Bone marrow (tissue), 2 donors: Measurements from ENCODE around the gene COL6A3.
"Not testable (repeated sequence)": the region's sequence is repeated elsewhere in the genome, so short reads cannot be mapped to it uniquely, and the experiment has no call there.

Experiments
- DNase-seq, 2 donors: peaks; one replicate each; lab custom pipeline; 2025; lab: John Stamatoyannopoulos, UW

COL6A3 gene

DNA sequence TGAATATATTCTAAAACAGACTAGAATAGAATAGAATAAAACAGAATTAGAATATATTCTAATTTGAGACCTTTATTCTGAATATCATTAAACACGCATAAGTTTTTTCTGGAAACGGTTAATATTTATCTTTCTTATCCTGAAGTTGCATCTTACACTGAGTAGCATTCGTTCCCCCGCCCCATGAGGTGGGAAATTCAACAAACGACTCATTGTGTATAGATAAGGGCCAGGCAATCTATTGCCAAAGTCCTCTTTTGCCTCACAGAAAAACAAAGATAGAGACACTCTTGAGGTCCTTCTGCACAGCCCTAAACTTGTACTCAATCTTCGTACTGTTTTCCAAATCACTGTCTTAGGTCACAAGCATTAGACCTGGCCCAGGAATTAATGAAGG lies 98.1 kb downstream of the COL6A3 start:
- no peak for DNase-seq

DNA sequence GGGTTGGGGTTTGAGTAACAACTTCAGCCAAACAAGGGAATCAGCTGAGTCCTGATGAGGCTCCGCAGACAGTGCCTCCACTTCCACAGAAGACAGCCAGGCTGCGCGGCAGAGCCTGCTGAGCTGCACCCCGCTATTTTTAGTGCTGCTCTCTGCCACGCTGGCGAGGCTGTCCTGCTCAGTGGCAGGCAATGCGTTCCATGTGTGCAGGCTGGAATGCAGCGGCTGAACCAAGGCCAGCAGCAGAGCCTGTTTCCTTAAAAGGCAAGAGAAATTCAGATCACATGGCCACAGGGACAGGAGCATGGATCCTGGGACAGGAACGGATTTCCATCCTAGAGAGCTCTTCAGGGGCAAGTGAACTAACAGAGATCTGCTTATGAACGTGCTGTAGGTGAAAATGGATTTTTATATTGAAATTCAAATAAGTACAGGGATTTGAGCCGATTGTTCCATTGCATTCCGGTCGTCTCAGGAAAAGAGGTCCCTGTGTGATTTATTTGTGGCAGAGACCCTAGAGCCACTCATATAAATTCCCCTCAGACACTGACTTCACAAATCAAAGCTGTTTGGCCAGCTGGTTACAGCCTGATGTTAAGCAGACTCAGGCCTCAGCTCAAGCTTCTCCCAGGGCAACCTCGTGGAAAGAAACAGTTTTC lies 98.7 kb downstream of the COL6A3 start:
- no peak for DNase-seq

DNA sequence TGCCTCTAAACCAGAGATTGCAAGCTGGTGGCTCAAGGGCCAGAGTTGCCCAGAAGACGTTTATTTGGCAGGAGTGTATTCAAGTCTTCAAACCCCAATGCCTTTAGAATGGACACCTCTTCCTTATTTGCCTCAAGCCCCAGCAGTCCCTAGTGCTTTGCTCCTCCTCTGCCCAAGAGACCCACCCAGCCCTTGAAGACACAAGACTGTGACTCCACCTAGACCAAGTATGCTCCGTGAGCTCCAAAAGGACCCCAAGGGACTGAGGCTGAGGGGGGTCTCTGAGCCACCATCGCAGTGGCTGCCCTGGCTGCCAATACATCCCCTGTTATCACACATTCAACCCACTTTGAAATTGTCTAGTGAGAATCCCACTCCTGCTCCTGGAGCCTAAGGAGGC lies 99.3 kb downstream of the COL6A3 start:
- no peak for DNase-seq

DNA sequence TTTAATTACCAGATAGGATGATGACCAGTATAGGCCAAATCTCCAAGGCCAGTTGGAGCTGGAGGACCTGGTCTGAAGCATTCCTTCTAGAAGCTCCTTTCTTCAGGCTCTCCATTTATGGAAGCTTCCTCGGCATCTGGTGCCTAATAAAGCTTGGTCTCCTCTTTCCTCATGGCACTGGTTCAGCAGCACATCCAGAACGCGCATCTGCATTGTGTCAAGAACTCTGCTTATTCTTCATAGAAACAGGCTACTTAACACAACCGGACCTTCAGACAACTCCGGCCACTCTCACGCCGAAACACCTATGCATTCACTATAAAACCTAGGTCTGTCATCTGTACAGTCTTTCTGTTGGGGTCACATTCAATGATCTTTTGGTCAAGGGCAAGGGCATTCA lies 99.8 kb downstream of the COL6A3 start:
- DNase-seq = no peak

DNA sequence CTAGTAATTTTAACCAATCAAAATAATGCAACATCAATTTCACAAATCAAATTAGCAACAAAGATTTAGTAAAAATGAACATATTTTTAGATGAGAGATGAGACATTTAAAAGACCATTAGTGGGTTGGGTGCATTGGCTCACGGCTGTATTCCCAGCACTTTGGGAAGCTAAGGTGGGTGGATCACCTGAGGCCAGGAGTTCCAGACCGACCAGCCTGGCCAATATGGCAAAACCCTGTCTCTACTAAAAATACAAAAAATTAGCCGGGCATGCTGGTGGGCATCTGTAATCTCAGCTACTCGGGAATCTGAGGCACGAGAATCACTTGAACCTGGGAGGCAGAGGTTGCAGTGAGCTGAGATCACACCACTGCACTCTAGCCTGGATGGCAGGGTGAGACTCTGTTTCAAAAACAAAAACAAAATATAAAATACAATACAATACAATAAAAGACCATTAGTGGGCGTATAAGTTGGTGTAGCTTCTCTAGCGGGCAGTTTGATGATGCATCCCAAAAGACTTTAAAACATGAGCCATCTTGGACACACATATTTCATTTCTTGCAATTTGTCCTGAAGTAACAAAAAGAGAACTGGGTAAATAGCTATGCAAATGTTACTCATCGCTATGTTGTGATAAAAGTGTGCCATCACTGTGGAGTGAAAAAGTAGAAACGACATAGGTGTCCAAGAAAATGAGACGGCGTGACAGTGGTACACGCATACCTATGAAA lies 101.8 kb downstream of the COL6A3 start:
- no peak for DNase-seq

DNA sequence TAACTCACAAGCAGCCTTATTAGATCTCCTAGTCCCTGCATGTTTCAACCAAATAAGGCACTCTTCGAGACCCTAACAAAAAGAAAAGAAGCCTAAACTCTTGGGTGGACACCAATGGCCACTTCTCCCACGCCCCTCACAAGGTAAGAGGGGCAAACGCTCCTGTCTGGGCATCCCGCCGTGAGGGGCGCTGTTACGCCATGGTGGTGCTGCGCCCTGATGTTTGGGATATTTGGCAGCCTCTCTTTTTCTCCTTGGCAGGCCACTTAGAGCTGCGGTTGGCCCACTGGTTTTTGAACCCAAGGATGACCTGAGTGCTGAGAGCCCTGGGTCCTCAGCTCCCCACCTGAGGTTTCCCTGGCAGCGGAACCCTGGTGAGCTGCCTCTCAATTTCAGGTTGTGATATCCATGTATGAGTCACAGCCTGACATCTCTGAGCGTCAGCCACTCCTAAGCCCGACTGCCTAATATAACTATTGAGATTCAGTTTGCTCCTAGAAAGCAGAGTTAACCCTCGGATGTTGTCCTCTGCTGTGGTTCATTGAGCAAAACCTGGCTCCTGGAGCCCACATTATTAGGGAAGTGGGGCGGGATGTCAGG lies 103.3 kb downstream of the COL6A3 start:
- DNase-seq = no peak

DNA sequence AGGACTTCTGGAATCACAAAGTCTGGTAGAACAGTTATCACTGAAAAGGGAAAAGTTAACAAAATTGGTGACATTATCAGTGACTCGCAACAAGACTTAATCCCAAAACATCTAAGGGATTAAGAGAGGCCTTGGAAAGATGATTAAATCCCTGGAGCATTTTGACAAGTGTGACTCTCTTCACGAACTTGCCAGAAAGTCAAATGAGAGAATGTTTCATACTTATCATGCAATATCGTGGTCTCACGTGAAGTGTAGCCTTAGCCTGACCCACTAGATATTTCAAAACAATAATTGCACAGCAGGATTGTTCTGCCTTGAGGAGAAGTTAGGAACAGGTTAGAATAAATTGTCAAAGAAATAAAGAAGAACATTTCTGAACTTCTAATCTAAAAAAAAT lies 104.5 kb downstream of the COL6A3 start:
- no peak for DNase-seq

DNA sequence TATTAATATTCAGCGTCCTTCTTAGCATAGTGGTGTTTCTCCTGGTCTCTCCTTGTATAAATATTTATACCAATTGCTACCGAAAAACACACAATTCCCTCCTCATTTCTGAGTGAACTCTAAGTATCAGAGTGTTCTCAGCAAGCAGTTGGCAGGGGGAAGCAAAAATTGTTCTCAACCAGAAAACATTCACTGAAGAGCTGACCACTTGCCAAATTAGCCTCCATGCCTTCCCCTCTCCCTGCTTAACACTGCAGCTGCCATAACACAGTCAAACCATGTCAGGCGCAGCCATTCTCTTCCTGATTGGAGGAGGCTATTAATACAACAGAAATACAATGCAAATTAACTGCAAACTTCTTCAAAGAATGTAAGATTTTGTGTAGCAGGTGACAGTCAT lies 105.0 kb downstream of the COL6A3 start:
- no peak for DNase-seq

DNA sequence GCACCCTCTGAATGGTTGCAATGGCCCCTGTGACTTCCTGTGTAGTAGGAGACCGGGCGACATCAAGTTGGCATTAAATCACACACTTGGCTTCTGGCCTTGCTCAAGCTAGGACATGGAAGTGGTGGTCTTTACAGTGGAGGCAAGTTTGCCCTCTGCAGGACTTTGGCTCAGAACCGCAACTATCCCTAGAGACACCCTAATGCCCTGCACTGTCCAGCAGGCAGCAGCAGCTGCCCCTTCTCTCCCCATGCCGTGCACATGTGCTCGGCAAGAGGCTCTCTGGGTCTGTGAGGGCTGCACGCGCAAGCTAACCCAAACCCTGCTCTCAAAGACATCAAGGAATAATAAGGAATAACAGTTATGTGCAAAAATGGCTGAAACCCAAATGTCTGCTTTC lies 106.5 kb downstream of the COL6A3 start:
- DNase-seq = no peak

DNA sequence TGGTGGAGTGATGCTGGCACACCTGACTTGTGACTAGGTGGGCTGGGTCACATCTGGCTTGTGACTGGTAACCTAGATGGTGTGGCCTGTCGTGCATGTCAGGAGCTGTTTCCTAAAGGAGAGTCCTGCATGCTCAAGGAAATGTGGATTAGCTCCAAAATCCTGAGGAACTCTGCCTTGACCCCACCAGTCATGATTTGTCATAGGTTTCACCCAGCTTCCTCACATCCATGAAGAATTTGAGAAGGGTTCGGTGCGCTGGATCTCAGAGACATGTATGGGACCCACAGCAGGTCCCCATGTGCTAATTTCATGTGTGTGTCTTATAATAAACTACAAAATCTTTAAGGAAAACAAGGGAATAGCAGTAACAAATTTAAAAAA lies 107.2 kb downstream of the COL6A3 start:
- no peak for DNase-seq

DNA sequence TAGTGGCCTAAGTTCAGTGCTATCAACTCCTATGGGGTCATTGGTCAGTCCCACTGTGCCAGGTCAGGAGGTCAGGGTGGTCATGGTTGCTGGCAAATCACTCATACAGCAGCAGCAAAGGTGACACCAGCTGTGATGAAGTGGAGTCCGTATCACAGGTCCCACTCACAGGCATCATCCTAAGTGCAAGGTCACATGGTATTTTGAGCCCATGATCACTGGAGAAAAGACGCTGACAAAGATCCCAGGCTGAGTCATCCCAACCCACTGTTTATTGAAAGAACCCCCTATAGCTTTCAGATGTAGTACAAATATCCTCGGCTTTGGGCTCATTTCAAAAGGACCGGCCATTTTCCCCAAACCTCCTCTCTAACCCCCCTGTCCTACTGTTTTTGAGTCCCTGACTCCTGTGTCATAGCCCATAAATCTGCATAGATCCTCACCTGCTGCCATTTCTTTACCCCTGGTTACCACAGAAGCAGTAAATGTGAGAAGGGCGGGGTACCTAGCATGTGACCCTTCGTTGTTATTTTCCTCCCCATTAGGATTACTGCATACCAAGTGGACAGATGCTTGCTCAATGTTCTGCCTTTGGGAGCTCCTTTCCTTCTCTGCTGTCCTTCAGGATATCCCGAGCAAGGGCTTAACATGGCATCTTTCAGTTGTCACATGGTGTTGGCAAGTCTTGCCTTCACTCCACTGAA lies 107.7 kb downstream of the COL6A3 start:
- no peak for DNase-seq

DNA sequence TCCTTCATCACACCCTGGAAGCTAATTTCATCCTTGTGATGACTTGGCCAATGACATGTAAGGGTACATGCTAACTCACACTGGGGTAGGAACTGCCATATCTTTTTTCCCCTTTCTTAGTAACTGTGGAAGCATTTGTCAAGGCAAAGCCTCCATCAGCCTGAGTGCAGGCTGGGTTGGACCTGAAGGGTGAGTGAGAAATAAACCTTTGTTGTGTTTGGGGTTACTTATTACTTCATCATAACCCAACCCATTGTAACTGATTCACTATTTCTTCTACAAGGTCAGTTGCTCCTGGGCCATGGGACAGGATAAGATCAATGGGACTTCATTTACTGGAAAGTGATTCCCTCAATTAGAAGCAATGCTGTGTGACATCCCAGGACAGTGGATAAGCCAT lies 108.4 kb downstream of the COL6A3 start:
- DNase-seq = no peak

DNA sequence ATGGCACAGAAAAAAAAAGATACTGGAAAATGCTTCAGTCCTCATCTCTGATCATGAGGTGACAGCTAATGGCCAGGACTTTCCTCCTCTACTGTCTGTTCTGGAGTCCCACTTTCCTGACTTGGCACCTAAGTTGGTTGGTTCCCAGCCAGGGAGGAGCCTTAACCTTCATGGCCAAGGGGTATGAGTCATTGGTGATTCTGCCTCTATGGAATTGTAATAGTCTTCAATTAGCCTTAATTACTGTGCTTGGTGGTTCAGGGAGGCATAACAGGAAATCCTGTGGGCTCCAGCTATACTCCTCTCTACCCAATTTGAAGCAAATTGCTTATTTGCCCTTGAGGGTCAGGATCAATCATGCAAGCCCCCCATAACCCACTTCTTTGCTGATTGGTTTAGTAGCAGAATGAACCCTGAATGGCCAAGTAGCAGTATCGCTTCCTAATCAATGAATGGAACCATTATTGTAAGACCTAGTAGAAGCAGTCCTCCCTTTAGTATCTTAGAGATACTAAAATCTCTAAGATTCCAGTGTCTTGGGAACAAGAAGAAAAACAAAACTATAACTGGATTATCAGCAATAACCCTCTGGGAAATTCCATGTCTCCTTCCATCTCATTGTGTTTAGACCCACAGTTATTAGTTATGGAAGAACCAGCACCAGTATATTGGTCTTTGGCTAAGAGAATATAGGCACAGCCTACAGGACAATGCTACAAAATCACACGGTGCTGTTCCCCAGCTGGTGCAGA lies 109.0 kb downstream of the COL6A3 start:
- no peak for DNase-seq

DNA sequence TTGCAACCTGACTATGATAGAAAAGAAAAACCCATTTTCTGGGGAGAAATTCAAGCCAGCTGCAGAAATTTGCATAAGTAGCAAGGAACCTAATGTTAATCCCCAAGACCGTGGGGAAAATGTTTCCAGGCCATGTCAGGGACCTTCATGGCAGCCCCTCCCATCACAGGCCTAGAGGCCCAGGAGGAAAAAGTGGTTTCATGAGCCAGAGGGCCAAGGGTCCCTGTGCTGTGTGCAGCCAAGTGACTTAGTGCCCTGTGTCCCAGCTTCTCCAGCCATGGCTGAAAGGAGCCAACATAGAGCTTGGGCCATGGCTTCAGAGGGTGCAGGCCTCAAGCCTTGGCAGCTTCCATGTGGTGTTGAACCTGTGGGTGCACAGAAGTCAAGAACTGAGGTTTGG lies 110.7 kb downstream of the COL6A3 start:
- DNase-seq = not testable (repeated sequence)

DNA sequence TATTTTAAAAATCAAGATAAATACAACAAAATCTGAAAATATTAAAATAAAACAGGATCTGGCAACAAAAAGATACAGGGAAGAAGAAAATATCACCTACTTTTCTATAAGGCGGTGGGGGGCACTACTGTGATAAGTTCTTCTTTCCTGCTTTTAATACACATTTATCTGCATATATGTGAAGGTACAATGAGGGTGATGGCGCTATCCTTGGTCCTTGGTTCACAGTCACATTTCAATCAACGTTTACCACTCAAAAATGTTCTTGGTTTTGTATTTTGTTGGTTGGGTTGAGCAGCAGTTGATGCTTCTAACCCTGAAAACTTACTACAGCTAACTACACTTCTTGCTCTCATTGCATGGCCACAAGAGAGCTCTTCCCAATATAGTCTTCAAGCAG lies 112.4 kb downstream of the COL6A3 start:
- no peak for DNase-seq

DNA sequence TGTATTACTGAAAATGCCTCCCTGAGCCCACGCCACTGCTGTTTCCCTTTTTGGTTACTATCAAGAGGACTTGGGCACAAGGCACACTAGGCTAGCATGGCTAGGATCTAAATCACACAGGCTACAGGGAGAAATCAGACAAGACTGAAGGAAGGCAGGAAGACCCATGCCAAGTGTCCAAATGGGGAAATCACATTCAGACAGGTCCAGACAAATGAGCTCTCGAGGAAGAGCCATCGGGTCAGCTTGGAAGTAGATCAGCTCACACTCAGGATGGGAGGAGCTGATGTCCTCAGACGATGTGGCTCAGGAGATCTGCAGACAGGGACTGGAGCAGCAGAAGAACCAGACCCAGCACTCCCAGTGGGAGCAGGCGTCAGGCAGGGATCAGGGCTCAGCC lies 113.2 kb downstream of the COL6A3 start:
- no peak for DNase-seq

DNA sequence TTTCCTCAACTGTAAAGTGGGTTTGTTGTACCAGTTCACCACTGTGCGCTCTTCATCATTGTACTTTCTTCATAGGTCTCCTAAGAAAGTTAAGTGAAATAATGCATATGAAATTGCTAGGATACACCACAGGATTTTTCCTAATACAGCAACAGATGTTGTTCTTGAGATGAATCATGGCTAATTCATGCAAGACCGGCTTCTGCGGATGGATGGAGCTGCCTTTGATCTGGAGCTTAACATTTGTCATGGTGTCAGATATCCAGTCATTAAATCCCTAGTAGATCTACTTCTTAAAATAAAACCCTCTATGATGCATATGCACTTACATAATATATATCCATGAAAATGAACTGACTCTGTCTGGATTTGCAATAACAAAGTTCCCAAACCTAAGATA lies 114.1 kb downstream of the COL6A3 start:
- no peak for DNase-seq

DNA sequence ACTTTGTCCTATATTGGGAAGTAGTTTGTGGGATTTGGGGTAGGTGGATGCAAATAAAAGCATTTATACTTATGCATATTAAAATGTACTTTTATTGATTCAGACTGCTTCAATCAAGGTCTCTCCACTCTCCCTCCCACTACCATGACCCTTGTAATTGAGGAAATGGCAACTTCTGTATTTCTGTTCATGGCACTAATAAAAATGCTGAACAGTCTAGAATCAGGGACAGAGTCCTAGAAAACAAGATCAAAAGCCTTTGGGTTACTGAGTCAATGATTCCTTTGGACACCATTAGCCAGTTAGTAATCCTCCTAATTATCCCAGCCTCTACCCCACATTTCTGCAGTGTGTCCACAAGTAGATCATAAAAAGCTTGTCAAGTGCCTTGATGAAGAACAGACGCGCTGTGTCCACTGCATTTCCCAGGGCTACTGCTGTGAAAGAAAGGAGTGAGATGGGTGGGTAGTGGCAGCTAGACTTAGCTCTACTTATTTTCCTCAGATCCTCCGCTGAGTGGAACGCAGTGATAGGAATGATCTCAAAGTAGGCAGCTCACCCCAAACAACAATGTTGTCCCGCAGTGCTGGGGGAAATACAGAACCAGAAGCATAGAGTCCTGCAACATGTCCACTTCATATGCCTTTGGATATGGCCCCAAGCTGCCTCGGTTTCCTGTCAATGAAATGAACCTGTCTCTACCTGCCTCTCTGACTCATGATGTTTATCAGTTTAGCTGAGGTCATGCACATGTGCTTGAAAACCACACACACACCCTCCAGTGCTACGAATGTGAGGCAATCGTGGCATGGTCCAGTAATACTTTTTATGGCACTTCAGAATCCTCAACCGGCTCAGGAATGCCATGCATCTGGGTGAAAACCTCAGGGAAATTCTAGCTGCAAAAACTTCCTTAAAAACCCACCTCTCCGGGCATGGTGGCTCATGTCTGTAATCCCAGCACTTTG lies 115.5 kb downstream of the COL6A3 start:
- no peak for DNase-seq

DNA sequence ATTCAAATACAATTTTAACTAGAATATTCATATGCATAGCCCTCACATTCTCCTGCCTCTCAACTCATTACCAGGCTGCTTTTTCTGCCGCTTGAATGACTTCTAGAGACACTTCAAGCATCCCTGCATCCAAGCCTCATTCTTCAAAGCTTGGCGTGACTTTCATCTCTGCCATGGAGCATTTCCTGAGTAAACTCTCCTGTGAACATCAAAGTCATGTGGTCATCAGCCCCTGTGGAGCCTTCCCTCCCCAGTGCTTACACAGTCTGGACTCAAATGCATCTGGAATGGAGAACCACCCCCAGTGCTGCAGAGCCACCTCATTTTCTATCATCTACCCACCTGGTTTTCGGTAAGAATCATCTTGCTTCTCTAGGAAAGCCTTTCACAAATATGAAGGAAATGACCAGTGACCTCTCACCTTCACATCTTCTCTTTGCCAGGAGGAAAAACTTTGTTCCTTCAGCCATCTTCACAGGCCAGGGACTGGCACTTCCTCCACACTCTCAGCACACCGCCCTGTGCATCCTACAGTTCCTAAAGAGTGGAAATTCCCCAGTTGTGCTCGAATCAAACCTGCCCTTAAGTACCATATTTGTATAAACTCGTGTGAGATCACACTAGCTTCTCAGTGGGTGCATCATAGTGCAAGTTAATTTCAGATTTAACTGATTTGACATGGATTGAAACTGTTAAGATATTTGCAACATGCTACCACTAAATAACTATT lies 116.4 kb downstream of the COL6A3 start:
- DNase-seq = no peak

DNA sequence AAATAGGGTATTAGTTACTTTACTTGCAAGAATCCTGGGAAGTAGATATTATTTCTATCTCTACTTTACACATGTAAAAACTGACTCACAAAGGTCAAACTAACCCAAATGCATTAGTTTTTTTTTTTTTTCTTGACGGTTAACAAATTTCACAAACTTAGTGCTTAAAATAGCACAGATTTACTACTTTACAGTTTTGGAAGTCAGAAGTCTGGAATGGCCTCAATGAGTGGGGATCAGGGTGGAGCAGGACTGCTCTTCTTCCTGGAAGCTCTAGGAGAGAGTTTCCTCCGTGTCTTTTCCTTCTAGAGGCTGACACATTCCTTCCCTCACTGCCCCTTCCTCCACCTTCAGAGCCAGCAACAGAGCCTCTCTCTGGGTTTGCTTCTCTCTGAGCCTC lies 117.2 kb downstream of the COL6A3 start:
- no peak for DNase-seq
